Breast epithelium (tissue), 3 donors: ENCODE results near the gene RIPOR3.

Experiments used
- CTCF ChIP-seq, 3 donors: fragments of 450-650 bp; IDR thresholded peaks; one replicate each; pipeline ENCODE4 v1.5.1; 2016 to 2017; ENCODE audit warnings: antibody characterized with exemption in 3 of 3, mild to moderate bottlenecking in 3 of 3, moderate library complexity in 3 of 3
- POLR2AphosphoS5 ChIP-seq, 3 donors: sonication (generic); formaldehyde crosslinking; IDR thresholded peaks; one replicate each; pipeline ENCODE4 v1.6.1; 2017; ENCODE audit warnings: antibody characterized with exemption in 3 of 3

- TF ChIP-seq POLR2AphosphoS5 (IDR thresholded peaks at IDR 0.05): no peak
- no peak for TF ChIP-seq CTCF (IDR thresholded peaks at IDR 0.05)
Observed at GRCh38 chr20:50579511-50579910, 111.8 kb downstream of the RIPOR3 start.
